Motor neuron (in vitro differentiated cells): Measurements from ENCODE around the gene HOXB2. TPM values are rescaled to one million over a fixed set of nuclear protein-coding genes. Genes with fewer than 3 reads are reported as not detected.

Experiments used
- ATAC-seq, 8 experiments: fragments of 200-7000 bp; cut with Tn5 transposase; replicated peaks in 6 of 8; 2 replicates each; pipeline ENCODE4 v1.8.0; 2021; ENCODE audit warnings: mild to moderate bottlenecking in 8 of 8, moderate library complexity in 8 of 8
- H3K27ac ChIP-seq, 2 donors: fragments of 250-450 bp; sonication (Bioruptor Pico); 2 replicates each; pipeline ENCODE4 v1.9.0; 2021; ENCODE audit warnings: antibody characterized with exemption in 2 of 2, mild to moderate bottlenecking in 2 of 2, moderate library complexity in 1 of 2
- H3K4me1 ChIP-seq, 2 donors: fragments of 250-450 bp; sonication (Bioruptor Pico); replicated peaks in 1 of 2; 2 replicates each; pipeline ENCODE4 v1.6.1; 2021; ENCODE audit warnings: antibody characterized with exemption in 2 of 2, mild to moderate bottlenecking in 2 of 2, moderate library complexity in 1 of 2
- H3K4me3 ChIP-seq, 5 donors: fragments of 250-450 bp; sonication (Bioruptor Pico); 2 replicates each; pipeline ENCODE4 v1.9.0; 2021; ENCODE audit warnings: antibody characterized with exemption in 5 of 5, mild to moderate bottlenecking in 5 of 5, moderate library complexity in 4 of 5
- WGBS, 10 experiments: fragments of 450-650 bp; shearing (Covaris generic); methylation state at CpG; one replicate each; pipeline ENCODE4 v1.0.0; 2022; 5-methylcytosine and 5-hydroxymethylcytosine counted together
- in situ Hi-C, 9 experiments: fragments of 400-800 bp; cut with MboI; loops; one replicate each; pipeline ENCODE4 v1.15.0; 2021; ENCODE audit warnings: low sequenced_read_pairs in 9 of 9, low pct_unique_long_range_greater_than_20kb in 2 of 9; ENCODE audit not compliant: unreplicated experiment in 9 of 9
- total RNA-seq, 8 experiments: library from RNA; unstranded; fragments of 300-600 nt; gene quantifications; 2 replicates each; pipeline versions ENCODE4 v1.2.3 to v1.2.4, GENCODE V29; 2022

The HOXB2 gene
- 10 to 100 TPM in 7 of 8 experiments, 1 to 10 TPM in 1; 9.3 to 54.4 (median 26.2) TPM for total RNA-seq

GRCh38 chr17:48545022-48545375 is at the start of gene HOXB2:
Gene HOXB2, minus strand, starts transcription at chr17:48545109. Its CDS starts 198 bp downstream, at chr17:48544911.
- in situ Hi-C loops: no loop called here
- peak in 7 of 8 experiments; percentile 2 to 44 (median 26) for ATAC-seq
- Histone ChIP-seq H3K4me1 (peaks cover 49 to 60% of the 10 kb centered on the region in 2 donors), H3K27ac (peak within 1 kb of the TSS; percentile 96 to 99), H3K4me3 (peak within 1 kb of the TSS; percentile 56 to 93 (median 80))
- 0 to 53% (median 2%) methylated on average over 1 to 7 of the region's 12 CpGs; no CpG with 5 or more reads in 1 of the 10 experiments for WGBS, 10 experiments

- peaks cover 11 to 50% of the 10 kb centered on the region in 2 donors for H3K4me1 ChIP-seq
- in situ Hi-C loops: loop anchor here in 2 of 9 experiments (10.0 kb wide), 1 partner anchor 259 kb away; no protein-coding TSS in a partner anchor
- H3K27ac ChIP-seq: peak overlapping the region; percentile 90 to 94
- peak overlapping the region; percentile 62 to 91 (median 83) for H3K4me3 ChIP-seq
- ATAC-seq: peak; percentile 38 to 61 (median 48)
- WGBS, 10 experiments: 0 to 21% (median 3%) methylated on average over 2 to 12 of the region's 37 CpGs; no CpG with 5 or more reads in 6 of the 10 experiments
These were observed 49.1 kb upstream of the HOXB2 start for GRCh38 chr17:48593840-48594537.

GRCh38 chr17:48593126-48593829 is 48.4 kb upstream of the HOXB2 start, which contains the start of gene HOXB5:
Gene HOXB5, minus strand, starts transcription at chr17:48593779. Its CDS starts 97 bp downstream, at chr17:48593682.
- in situ Hi-C loops: loop anchor here in 2 of 9 experiments (10.0 kb wide), 1 partner anchor 258 kb away; no protein-coding TSS in a partner anchor
- 0 to 20% (median 1%) methylated on average over 1 to 26 of the region's 50 CpGs; no CpG with 5 or more reads in 2 of the 10 experiments for WGBS, 10 experiments
- peaks cover 8 to 50% of the 10 kb centered on the region in 2 donors for H3K4me1 ChIP-seq
- peak within 1 kb of the TSS; percentile 90 to 96 for H3K27ac ChIP-seq
- ATAC-seq: peak in 7 of 8 experiments; percentile 0 to 12 (median 7)
- peak within 1 kb of the TSS; percentile 62 to 91 (median 83) for H3K4me3 ChIP-seq

GRCh38 chr17:48592577-48592976 is 47.7 kb upstream of the HOXB2 start:
- Histone ChIP-seq H3K4me1 (peaks cover 8 to 57% of the 10 kb centered on the region in 2 donors), H3K4me3 (peak overlapping the region; percentile 62 to 91 (median 83)), H3K27ac (peak overlapping the region; percentile 90 to 96)
- 0 to 34% (median 0%) methylated on average over 1 to 13 of the region's 14 CpGs; no CpG with 5 or more reads in 1 of the 10 experiments for WGBS, 10 experiments
- in situ Hi-C loops: loop anchor here in 2 of 9 experiments (10.0 kb wide), 1 partner anchor 258 kb away; no protein-coding TSS in a partner anchor
- ATAC-seq: peak in 2 of 8 experiments; percentile 4 to 25

- H3K4me3 ChIP-seq: peak overlapping the region; percentile 62 to 91 (median 83)
- in situ Hi-C loops: loop anchor here in 2 of 9 experiments (10.0 kb wide), 1 partner anchor 257 kb away; no protein-coding TSS in a partner anchor
- H3K4me1 ChIP-seq: peaks cover 8 to 62% of the 10 kb centered on the region in 2 donors
- H3K27ac ChIP-seq: peak overlapping the region; percentile 90 to 96
- WGBS, 10 experiments: 0 to 33% (median 28%) methylated on average over 2 to 7 of the region's 33 CpGs; no CpG with 5 or more reads in 5 of the 10 experiments
- peak in 1 of 8 experiments; percentile 14 for ATAC-seq
These were observed 47.2 kb upstream of the HOXB2 start for GRCh38 chr17:48592057-48592514.

GRCh38 chr17:48591255-48592056 is 46.5 kb upstream of the HOXB2 start:
- in situ Hi-C loops: loop anchor here in 2 of 9 experiments (10.0 kb wide), 1 partner anchor 257 kb away; no protein-coding TSS in a partner anchor
- H3K4me1 ChIP-seq: peaks cover 8 to 68% of the 10 kb centered on the region in 2 donors
- WGBS, 10 experiments: 0 to 98% (median 25%) methylated on average over 1 to 9 of the region's 10 CpGs; no CpG with 5 or more reads in 2 of the 10 experiments
- H3K4me3 ChIP-seq: peak overlapping the region; percentile 62 to 91 (median 83)
- peak overlapping the region; percentile 90 to 96 for H3K27ac ChIP-seq
- no peak for ATAC-seq

GRCh38 chr17:48590607-48591161 is 45.8 kb upstream of the HOXB2 start:
- H3K4me1 ChIP-seq: peaks cover 8 to 66% of the 10 kb centered on the region in 2 donors
- H3K4me3 ChIP-seq: peak overlapping the region; percentile 62 to 91 (median 83)

GRCh38 chr17:48589831-48590606 is 45.1 kb upstream of the HOXB2 start, which contains the start of gene HOXB3:
Gene HOXB3, minus strand, starts transcription at chr17:48590241. Its CDS starts 37,767 bp downstream, at chr17:48552474.
- peak within 1 kb of the TSS; percentile 62 to 91 (median 83) for H3K4me3 ChIP-seq
- ATAC-seq: peak in 2 of 8 experiments; percentile 5 to 22
- peaks cover 8 to 59% of the 10 kb centered on the region in 2 donors for H3K4me1 ChIP-seq
- 0 to 67% (median 11%) methylated on average over 1 to 18 of the region's 23 CpGs; no CpG with 5 or more reads in 1 of the 10 experiments for WGBS, 10 experiments
- H3K27ac ChIP-seq: peak within 1 kb of the TSS; percentile 90 to 96
- in situ Hi-C loops: loop anchor here in 2 of 9 experiments (10.0 kb wide), 1 partner anchor 255 kb away; no protein-coding TSS in a partner anchor

More at GRCh38 chr17:48590607-48591161, 45.8 kb upstream of the HOXB2 start:
- in situ Hi-C loops: loop anchor here in 2 of 9 experiments (10.0 kb wide), 1 partner anchor 256 kb away; no protein-coding TSS in a partner anchor
- no peak for ATAC-seq
- peak overlapping the region; percentile 90 to 96 for H3K27ac ChIP-seq

- peak overlapping the region; percentile 90 to 96 for H3K27ac ChIP-seq
- H3K4me1 ChIP-seq: peaks cover 12 to 56% of the 10 kb centered on the region in 2 donors
- H3K4me3 ChIP-seq: peak overlapping the region; percentile 62 to 91 (median 83)
- ATAC-seq: no peak
- in situ Hi-C loops: no loop called here
- 0 to 86% (median 18%) methylated on average over 1 to 8 of the region's 10 CpGs for WGBS, 10 experiments
These were observed 44.3 kb upstream of the HOXB2 start for GRCh38 chr17:48589060-48589830.

GRCh38 chr17:48588528-48588927 is 43.6 kb upstream of the HOXB2 start:
- peaks cover 19 to 60% of the 10 kb centered on the region in 2 donors for H3K4me1 ChIP-seq
- H3K27ac ChIP-seq: peak overlapping the region; percentile 90 to 96

More at GRCh38 chr17:48588528-48588927, 43.6 kb upstream of the HOXB2 start:
- in situ Hi-C loops: no loop called here
- 0 to 30% (median 17%) methylated on average over 1 to 2 of the region's 2 CpGs; no CpG with 5 or more reads in 3 of the 10 experiments for WGBS, 10 experiments
- peak overlapping the region; percentile 62 to 91 (median 83) for H3K4me3 ChIP-seq
- ATAC-seq: no peak
